A172 (cell line): ENCODE measurements around the gene ZNF415. TPM values are rescaled to one million over a fixed set of nuclear protein-coding genes. Genes with fewer than 3 reads are reported as not detected.
"Not testable (repeated sequence)": the region's sequence is repeated elsewhere in the genome, so short reads cannot be mapped to it uniquely, and the experiment has no call there.

Experiments
- DNase-seq: peaks from one replicate; pipeline ENCODE4 v3.0.0-alpha.2; 2015; ENCODE audit warnings: low spot score
- total RNA-seq: library from RNA; depleted of rRNA; stranded (reverse); fragments of >200 nt; shearing (Covaris generic); gene quantifications from 2 replicates; pipeline ENCODE4 v1.2.3, GENCODE V29; 2014

Gene ZNF415
- total RNA-seq, 1 experiment from 2014 or later, result 0.22 TPM

GRCh38 chr19:53102756-53103233 lies 29.9 kb downstream of the ZNF415 start:
- DNase-seq, result peak; percentile 32

GRCh38 chr19:53102206-53102755 lies 30.4 kb downstream of the ZNF415 start:
- DNase-seq, result peak; percentile 13

- no peak for DNase-seq
Observed at GRCh38 chr19:53101518-53101917, 31.2 kb downstream of the ZNF415 start.

- DNase-seq, result not testable (repeated sequence)
Observed at GRCh38 chr19:53098570-53098969, 34.1 kb downstream of the ZNF415 start.

GRCh38 chr19:53096982-53097690 lies 35.6 kb downstream of the ZNF415 start:
- not testable (repeated sequence) for DNase-seq

GRCh38 chr19:53096579-53096978 lies 36.1 kb downstream of the ZNF415 start:
- not testable (repeated sequence) for DNase-seq

GRCh38 chr19:53094754-53095575 lies 37.7 kb downstream of the ZNF415 start:
- DNase-seq, result no peak

GRCh38 chr19:53092723-53093122 lies 40.0 kb downstream of the ZNF415 start:
- no peak for DNase-seq

GRCh38 chr19:53091413-53092254 lies 41.1 kb downstream of the ZNF415 start:
- no peak for DNase-seq

- DNase-seq, result no peak
Observed at GRCh38 chr19:53088091-53088490, 44.6 kb downstream of the ZNF415 start.

- DNase-seq, result no peak
Observed at GRCh38 chr19:53086949-53087348, 45.8 kb downstream of the ZNF415 start.

- DNase-seq, result no peak
Observed at GRCh38 chr19:53085496-53085895, 47.2 kb downstream of the ZNF415 start.

- no peak for DNase-seq
Observed at GRCh38 chr19:53082929-53083328, 49.8 kb downstream of the ZNF415 start.

GRCh38 chr19:53079313-53079924 lies 53.3 kb downstream of the ZNF415 start:
- no peak for DNase-seq

GRCh38 chr19:53078668-53079067 lies 54.0 kb downstream of the ZNF415 start:
- no peak for DNase-seq

GRCh38 chr19:53076984-53077383 lies 55.7 kb downstream of the ZNF415 start:
- DNase-seq, result no peak

GRCh38 chr19:53068834-53069233 lies 63.9 kb downstream of the ZNF415 start:
- no peak for DNase-seq

GRCh38 chr19:53068199-53068598 lies 64.5 kb downstream of the ZNF415 start:
- no peak for DNase-seq

GRCh38 chr19:53057904-53058580 lies 74.7 kb downstream of the ZNF415 start:
- no peak for DNase-seq
